ENCODE data around the gene CYFIP2. TPM values are rescaled to one million over a fixed set of nuclear protein-coding genes. Genes with fewer than 3 reads are reported as not detected.

Gene CYFIP2
- total and polyA plus RNA-seq, 2 of the 13 experiments (the other 11 are each of a cell fraction or from before 2014, with no cell fraction given), result 22.6 to 30.3 TPM

- no peak for TF ChIP-seq ZNF142 (CRISPR knock-in tag; IDR thresholded peaks at IDR 0.05)
- no peak for TF ChIP-seq ZNF674 (CRISPR knock-in tag; IDR thresholded peaks at IDR 0.05; ENCODE audit: low read depth)
- TF ChIP-seq ZFP1 (CRISPR knock-in tag; IDR thresholded peaks at IDR 0.05), result no peak
Measured at GRCh38 chr5:157400741-157401495, 135.0 kb downstream of the CYFIP2 start (continued).

GRCh38 chr5:157415838-157416237 lies 149.9 kb downstream of the CYFIP2 start:
- no peaks in the 10 kb centered on the region for H3K27me3 ChIP-seq (ENCODE audit: control insufficient read depth in 1 of 2, insufficient read depth in 2 of 2, low read length in 2 of 2)
- no peaks in the 10 kb centered on the region for H3K79me2 ChIP-seq (ENCODE audit: insufficient read depth, low read length)
- H4K20me1 ChIP-seq (ENCODE audit: insufficient read depth, low read length), result no peaks in the 10 kb centered on the region
- no peak for ATAC-seq
- in situ Hi-C loops (cut with HindIII; ENCODE audit: extremely low pct_ligation_motif_present, low pct_unique_long_range_greater_than_20kb) (no loop called here), intact Hi-C loops (cut with micrococcal nuclease; ENCODE audit: unreplicated experiment) (no loop called here)
- no peak overlapping the region for H3K4me2 ChIP-seq (ENCODE audit: low read depth, low read length)
- no peaks in the 10 kb centered on the region for H3K36me3 ChIP-seq (replicated peaks in 1 of 2; ENCODE audit: control insufficient read depth in 1 of 2, insufficient read depth in 2 of 2, low read length in 2 of 2)
- DNase-seq (ENCODE audit: low spot score), result no peak
- H2AFZ ChIP-seq (ENCODE audit: low read length), result no peak overlapping the region
- POLR2A ChIA-PET, result no interaction called here
- no peak overlapping the region for H3K4me3 ChIP-seq (replicated peaks in 1 of 3; ENCODE audit: insufficient read depth in 1 of 3, low read depth in 2 of 3, low read length in 3 of 3)
- no peak overlapping the region for H3K9ac ChIP-seq (ENCODE audit: insufficient read depth, low read depth, low read length)
- H3K4me1 ChIP-seq (ENCODE audit: insufficient read depth, low read length), result no peaks in the 10 kb centered on the region
- H3K27ac ChIP-seq (ENCODE audit: extremely low read length, insufficient read depth, low read length), result no peak overlapping the region
- CTCF ChIA-PET (ENCODE audit: low intra/inter-chr PET ratio, low total read pairs), result no interaction called here
- no TSS peak for BruUV-seq (replicated peaks)
- FAIRE-seq, result no peak
- H3K9me3 ChIP-seq (ENCODE audit: low read length), result no peaks in the 10 kb centered on the region
- no peak for TF ChIP-seq ELF4 (CRISPR knock-in tag; IDR thresholded peaks at IDR 0.05; ENCODE audit: borderline replicate concordance)
- no peak for TF ChIP-seq U2AF2 (IDR thresholded peaks at IDR 0.05; ENCODE audit: low read depth, low read length)
- no peak for TF ChIP-seq ZBTB43 (CRISPR knock-in tag; conservative IDR thresholded peaks at IDR 0.05)
- TF ChIP-seq ATF6 (CRISPR knock-in tag; conservative IDR thresholded peaks at IDR 0.05), result no peak
- no peak for TF ChIP-seq LRRFIP1 (CRISPR knock-in tag; conservative IDR thresholded peaks at IDR 0.05)
- TF ChIP-seq KLF11 (CRISPR knock-in tag; IDR thresholded peaks at IDR 0.05), result no peak
